Stimulated activated CD4-positive, alpha-beta T cell treated with anti-CD3 and anti-CD28 coated beads, Interleukin-15, amount 100 ng/mL, for 24 hours (primary cell): ENCODE measurements around the gene TUBGCP2.

ENCODE experiments used
- DNase-seq: peaks from one replicate; pipeline ENCODE4 v3.0.0-alpha.2; 2020

Gene TUBGCP2, protein sequence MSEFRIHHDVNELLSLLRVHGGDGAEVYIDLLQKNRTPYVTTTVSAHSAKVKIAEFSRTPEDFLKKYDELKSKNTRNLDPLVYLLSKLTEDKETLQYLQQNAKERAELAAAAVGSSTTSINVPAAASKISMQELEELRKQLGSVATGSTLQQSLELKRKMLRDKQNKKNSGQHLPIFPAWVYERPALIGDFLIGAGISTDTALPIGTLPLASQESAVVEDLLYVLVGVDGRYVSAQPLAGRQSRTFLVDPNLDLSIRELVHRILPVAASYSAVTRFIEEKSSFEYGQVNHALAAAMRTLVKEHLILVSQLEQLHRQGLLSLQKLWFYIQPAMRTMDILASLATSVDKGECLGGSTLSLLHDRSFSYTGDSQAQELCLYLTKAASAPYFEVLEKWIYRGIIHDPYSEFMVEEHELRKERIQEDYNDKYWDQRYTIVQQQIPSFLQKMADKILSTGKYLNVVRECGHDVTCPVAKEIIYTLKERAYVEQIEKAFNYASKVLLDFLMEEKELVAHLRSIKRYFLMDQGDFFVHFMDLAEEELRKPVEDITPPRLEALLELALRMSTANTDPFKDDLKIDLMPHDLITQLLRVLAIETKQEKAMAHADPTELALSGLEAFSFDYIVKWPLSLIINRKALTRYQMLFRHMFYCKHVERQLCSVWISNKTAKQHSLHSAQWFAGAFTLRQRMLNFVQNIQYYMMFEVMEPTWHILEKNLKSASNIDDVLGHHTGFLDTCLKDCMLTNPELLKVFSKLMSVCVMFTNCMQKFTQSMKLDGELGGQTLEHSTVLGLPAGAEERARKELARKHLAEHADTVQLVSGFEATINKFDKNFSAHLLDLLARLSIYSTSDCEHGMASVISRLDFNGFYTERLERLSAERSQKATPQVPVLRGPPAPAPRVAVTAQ

DNA sequence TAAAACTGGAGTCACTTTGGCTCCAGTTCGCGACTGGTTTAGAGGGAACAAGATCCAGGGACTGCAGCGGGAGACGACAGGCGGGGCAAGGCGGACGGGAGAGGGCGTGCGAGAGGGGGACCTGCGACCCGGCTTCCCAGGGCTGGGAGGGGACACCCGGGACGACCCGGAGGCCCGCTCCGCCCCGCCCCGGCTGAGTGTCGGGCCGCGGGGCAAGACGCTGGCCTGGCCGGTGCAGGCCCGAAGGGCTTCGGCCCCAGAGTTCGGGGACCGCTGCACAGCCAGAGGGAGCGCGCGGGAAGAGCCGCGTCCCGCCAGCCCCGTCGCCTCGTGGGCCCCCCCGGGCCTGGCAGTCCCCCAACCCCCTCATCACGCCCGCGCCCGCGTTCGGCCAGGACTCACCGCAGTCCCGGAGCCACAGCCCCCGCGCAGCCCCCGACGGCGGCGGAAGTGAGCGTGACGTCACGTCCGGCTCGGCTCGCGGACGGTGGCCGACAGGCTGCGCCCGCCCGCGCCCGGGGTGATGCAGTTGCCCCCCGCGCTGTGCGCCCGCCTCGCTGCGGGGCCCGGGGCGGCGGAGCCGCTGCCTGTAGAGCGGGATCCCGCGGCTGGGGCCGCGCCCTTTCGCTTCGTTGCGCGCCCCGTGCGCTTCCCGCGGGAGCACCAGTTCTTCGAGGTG lies at the start of gene TUBGCP2, which contains the start of gene ZNF511:
Gene TUBGCP2 (minus strand): TSS at position 452 of the 679 bp plus-strand sequence. CDS start 5,931 bp downstream, outside the sequence.
Gene ZNF511 (plus strand): TSS at position 494 of the 679 bp plus-strand sequence. CDS start 30 bp downstream, at position 524.
- peak; percentile 91 for DNase-seq

- peak; percentile 86 for DNase-seq
Observed at GRCh38 chr10:133357285-133358161, 48.9 kb upstream of the TUBGCP2 start, which contains the start of gene FUOM. Gene FUOM, minus strand, starts transcription at chr10:133358019. Its CDS starts 12 bp downstream, at chr10:133358007.

DNA sequence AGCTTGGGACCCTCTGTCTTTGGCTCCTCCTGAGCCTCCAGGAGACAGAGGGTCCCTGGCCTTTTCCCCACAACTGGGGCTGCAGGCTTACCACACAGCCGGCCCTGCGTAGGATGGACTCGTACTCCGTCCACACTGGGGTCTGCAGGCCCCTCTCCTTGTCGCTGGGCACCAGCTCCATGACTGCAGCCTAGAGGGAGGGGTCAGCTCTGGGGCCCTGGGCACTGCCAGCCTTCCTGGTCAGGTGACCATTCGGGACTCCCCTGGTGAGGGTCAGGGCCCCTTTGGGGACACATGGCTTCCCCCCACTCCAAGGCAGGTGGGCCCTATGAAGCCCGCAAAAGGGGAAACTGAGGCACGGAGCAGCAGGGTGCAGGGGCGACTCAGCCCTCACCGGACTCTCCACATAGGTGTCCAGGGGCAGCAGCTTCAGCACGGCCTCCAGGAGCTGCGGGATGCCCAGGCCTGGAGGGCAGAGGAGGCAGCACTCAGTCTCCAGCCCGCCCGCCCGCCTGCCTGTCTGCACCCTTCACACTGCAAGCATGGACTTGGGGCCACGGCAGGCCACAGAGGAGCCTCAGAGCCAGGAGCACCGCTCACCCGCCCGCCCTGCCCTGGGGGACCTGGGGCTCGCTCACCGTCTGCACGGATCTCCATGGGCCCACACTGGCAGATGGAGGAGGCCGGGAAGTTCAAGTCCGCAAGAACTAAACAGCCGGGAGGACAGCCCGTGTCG lies 48.0 kb upstream of the TUBGCP2 start:
- no peak for DNase-seq

- no peak for DNase-seq
Observed at GRCh38 chr10:133355991-133356390, 47.3 kb upstream of the TUBGCP2 start.

DNA sequence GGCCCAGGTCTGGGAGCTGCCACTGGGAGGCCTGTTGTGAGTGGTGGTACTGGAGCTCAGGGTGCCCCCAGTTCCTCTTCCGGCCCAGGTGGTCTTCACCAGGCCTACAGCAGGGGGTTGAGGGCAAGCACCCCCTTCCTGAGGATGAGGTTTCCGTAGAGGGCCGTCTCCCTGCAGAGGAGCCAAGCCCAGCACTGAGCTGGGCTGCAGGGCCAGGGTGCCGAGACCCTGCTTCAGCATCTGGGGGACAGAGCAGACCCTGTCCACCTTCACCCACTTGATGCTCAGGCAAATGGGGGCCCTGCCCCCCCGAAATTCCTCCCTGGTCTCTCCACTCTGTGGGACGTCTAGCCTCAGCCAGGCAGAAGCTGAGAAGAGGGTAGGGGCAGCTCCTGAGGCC lies 46.6 kb upstream of the TUBGCP2 start:
- no peak for DNase-seq

- DNase-seq = no peak
Observed at GRCh38 chr10:133354672-133355240, 46.1 kb upstream of the TUBGCP2 start.

- no peak for DNase-seq
Observed at GRCh38 chr10:133353988-133354605, 45.4 kb upstream of the TUBGCP2 start.

DNA sequence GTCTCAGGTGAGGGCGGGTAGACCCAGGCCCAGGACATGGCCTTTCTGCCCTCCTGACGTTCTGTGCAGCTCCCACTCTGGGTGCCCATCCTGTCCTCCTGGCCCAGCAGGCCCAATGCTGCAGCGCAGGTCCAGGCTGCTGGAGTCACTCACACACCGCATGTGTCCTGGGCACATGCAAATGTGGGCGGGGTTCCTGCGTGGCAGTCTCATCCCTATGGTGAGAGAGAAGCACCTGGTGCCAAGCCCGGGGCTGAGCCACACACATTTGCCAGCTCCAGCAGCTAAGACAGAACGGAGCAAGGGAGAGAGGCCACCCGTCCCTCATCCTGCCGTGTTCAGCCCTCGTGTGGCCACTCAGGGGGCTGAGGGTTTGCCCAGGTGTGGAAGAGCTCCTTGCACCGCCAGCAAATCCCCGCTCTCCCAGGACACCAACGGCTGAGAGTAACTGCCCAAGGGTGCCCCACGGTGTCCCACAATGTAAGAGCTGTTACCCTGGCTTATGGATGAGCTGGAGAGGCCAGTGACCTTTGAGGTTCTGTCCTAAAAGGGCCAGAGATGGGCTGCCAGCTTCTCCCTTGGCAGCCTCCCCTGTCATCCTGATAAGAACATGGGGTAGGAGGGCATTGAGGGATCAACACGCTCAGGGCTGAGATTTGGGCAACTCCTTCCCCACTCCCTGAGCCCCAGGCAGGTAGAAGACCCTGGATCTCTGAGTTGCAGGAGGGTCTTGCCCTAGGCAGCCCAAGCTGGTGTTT lies 44.7 kb upstream of the TUBGCP2 start:
- DNase-seq = no peak

- DNase-seq = no peak
Observed at GRCh38 chr10:133351408-133352318, 43.0 kb upstream of the TUBGCP2 start.

- no peak for DNase-seq
Observed at GRCh38 chr10:133350950-133351329, 42.3 kb upstream of the TUBGCP2 start.

DNA sequence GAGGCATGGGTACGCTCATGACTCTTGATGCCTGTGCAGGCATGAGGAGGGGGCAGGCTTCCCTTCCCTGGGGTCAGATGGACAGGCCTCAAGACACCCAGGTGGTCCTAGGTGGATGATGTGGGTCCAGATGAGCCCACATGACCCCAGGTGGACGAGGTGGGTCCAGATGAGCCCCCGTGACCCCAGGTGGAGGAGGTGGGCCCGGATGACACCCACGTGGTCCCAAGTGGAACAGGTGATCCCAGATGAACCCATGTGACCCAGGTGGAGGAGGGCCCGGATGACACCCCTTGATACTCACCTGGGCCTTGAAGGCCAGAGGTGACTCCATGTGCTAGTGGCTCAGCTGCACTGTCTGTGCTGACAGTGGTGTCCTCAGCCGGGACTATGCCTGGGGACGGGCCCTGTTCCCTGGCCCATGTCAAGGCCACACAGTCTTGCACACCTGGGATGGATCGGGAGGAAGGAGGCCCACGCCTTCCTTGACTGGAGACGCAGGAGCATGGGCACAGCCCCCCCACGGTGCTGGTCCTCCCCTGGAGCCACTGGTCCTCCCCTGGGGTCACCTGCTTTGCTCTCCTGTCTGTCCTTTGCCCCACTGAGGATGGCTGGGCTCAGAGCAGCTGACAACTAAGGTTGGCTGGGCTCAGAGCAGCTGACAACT lies 41.7 kb upstream of the TUBGCP2 start:
- DNase-seq = no peak

DNA sequence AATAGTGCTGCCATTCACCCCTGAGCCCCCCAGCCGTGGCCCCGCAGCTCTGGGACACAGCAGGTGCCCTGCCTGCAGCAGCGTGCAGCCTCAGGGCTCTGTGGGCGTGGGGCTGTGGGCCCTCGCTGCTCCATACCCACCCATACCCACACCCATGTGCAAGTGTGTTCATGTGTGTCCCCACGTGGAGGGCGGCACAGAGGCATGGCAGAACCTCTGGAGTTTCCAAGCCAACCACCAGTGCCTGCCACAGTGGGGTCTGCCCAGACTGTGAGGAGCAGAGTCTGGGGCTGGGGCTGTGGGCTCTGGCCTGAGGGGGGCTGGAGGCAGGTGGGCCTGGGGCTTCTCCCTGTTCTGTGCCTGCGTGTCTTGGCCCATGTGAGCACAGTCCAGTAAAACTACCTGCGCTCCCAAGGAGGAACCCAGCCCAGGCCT lies 40.9 kb upstream of the TUBGCP2 start:
- no peak for DNase-seq

DNA sequence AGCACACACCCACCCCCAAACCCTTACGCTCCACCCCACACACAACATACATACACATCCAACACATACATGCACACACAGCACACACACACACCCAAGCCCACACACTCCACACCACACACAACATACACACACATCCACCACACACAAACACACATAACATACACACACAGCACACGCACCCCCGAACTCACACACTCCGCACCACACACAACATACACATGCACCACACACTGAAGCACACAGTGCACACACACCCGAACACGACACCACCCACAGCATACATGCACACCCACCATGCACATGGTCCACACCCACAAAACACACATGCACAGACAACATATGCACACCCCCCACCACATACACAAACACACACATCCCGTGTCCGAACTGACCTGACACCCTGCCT lies 40.5 kb upstream of the TUBGCP2 start:
- DNase-seq = no peak

DNA sequence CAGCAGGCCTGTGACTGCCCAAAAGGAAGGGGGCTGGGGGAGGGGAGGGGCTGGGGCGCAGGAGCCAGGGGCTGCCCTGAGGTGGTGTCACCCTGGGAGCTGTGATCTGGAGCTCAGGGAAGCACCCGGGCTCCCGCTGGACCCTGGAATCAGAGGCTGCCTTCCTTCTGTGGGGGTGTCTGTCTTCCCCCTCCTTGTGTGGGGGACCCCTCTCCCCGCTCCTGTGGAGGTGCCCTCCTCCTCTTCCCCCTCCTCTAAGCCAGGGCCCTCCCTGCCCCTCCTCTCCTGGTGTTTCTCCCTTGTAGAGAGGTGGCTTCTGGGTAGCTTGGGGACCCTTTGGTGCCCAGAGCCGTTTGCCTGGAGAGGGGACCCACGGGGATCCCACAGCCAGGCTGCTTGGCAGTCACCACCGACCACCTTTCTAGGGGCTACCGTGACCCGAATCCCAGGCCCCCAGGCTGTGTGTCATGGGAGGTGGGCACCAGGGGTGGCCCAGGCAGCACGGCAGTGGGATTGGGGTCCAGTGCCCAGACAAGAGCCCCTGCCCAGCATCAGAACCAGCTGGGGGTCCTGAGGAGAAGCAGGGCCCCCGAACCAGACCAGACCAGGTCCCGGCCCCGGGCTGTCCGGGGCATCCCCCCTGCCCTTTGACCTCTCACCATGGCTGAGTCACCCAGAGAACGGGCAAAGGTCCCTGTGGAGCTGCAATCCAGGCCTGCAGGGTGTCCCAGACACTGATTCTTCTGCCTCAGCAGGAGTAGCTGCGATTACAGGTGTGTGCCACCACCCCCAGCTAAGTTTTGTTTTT lies 39.2 kb upstream of the TUBGCP2 start:
- DNase-seq = no peak

DNA sequence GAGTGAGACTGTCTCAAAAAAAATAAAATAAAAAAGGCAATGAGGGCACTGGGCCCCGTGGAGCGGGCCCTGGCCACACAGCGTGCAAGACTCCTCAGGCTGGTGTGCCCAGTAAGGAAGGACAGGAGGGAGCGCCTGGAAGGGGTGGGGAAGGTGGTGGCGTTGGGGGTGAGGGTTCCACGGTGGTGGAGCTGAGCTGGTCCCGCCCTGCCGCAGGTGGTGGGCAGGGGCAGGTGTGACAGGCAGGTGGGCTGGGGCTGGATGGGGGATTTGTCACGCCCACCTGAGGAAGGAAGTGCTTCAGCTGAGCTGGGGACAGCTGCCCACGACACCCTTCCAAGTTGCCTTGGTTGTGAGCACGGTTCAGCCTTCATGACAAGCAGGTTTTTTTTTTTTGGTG lies 37.7 kb upstream of the TUBGCP2 start:
- DNase-seq = no peak

GRCh38 chr10:133344236-133344635 lies 35.6 kb upstream of the TUBGCP2 start:
- no peak for DNase-seq

GRCh38 chr10:133343558-133343957 lies 34.9 kb upstream of the TUBGCP2 start:
- no peak for DNase-seq
